ENCODE measurements around the gene GCN1. TPM values are rescaled to one million over a fixed set of nuclear protein-coding genes. Genes with fewer than 3 reads are reported as not detected.

GCN1 gene
- total RNA-seq, 1 donor from 2014 or later: 73.9 TPM

- TF ChIP-seq, protein P1, sequence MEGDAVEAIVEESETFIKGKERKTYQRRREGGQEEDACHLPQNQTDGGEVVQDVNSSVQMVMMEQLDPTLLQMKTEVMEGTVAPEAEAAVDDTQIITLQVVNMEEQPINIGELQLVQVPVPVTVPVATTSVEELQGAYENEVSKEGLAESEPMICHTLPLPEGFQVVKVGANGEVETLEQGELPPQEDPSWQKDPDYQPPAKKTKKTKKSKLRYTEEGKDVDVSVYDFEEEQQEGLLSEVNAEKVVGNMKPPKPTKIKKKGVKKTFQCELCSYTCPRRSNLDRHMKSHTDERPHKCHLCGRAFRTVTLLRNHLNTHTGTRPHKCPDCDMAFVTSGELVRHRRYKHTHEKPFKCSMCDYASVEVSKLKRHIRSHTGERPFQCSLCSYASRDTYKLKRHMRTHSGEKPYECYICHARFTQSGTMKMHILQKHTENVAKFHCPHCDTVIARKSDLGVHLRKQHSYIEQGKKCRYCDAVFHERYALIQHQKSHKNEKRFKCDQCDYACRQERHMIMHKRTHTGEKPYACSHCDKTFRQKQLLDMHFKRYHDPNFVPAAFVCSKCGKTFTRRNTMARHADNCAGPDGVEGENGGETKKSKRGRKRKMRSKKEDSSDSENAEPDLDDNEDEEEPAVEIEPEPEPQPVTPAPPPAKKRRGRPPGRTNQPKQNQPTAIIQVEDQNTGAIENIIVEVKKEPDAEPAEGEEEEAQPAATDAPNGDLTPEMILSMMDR (conservative IDR thresholded peaks at IDR 0.05; ENCODE audit: low read depth, low read length): no peak
- H3K4me3 ChIP-seq (ENCODE audit: low read depth, low read length): no peak overlapping the region
- no peak for DNase-seq (ENCODE audit: low read depth)
Measured at GRCh38 chr12:120228041-120228290, 33.5 kb upstream of the GCN1 start.

DNA sequence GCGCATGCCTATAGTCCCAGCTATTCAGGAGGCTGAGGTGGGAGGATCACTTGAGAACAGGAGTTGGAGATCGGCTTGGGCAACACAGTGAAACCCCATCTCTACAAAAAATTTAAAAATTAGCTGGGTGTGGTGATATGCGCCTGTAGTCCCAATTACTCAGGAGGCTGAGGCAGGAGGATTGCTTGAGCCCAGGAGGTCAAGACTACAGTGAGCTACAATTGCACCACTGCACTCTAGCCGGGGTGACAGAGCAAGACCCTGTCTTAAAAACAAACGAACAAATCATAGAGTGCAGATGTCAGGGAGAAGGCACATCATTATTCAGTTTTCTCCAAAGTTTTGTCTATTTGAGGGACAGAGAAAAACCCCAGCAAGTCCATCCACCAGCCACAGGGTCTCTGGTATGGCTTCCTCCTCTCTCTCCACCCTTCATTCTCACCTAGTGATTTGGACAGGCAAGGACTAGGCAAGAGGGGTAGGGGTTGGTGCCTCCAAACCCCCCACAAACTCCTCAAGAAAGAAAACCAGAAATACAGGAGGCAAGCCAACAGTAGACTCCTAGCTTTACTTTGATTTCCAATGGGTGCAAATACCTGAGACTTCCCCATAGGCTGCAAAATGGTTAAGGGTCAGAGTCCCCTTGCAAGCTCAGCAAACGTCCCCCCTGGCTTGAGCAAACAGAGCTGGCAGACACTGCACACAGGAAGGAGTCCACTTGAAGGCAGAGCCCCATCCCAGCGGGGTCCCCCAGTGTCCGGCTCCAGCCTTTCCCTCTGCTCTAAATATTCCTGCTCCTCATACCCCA is 32.9 kb upstream of the GCN1 start:
- DNase-seq (ENCODE audit: low read depth): no peak
- H3K4me3 ChIP-seq (ENCODE audit: low read depth, low read length): no peak overlapping the region
- TF ChIP-seq, protein P1 (conservative IDR thresholded peaks at IDR 0.05; ENCODE audit: low read depth, low read length): no peak

DNA sequence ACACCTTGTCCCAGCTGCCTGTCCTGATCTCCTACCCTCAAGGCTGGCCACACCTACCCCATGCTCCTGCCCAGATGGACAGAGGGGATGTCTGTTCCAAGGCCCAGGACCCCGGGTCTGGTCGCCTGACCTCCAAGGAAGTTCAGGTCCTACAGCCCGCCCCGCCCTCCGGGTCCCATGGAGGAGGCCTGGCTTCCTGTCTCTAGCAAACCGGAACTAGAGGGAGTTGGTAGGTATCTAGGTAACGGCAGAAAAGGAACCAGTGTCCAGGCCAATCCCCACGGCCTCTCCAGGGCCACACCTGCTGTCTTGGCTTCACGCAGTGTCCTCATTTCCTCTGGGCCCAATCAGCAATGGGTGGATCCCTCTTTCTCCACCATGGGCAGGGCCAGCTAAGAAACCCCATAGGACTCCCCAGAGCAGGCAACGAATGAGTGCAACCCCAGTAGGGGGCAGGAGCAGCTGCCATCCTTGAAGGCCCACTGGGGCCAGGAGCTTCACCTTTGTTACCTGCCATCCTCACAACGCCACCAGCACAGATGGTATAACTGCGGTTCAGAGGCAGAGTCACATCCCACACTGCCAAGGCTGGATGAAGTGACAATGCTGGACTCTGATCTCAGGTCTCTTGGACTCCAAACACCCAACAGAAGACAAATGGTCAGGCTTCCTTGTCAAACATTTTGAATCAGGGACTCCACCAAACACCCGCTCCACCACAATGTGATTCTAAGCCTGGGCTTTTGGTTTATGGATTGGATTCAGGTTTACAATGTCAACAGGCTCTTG is 31.5 kb upstream of the GCN1 start:
- DNase-seq (ENCODE audit: low read depth): no peak
- TF ChIP-seq, protein P1 (conservative IDR thresholded peaks at IDR 0.05; ENCODE audit: low read depth, low read length): no peak
- no peak overlapping the region for H3K4me3 ChIP-seq (ENCODE audit: low read depth, low read length)

DNA sequence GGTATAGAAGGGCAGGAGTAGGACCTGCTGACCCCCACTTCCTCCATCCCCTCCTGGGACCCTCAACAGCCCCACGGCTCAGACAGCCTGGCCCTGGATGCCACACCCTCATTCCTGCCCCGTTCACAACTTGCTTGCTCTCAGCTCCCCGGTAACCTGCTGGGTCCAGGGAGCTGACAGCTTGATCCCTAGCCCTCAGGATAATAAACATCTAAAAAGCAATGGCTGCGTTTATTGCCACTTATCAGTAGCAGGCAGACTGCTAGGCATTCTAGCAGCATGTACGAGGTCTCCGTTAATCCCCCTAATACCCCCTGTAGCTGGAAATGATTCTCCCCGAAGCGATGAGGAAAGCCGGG is 30.7 kb upstream of the GCN1 start:
- TF ChIP-seq, protein P1 (conservative IDR thresholded peaks at IDR 0.05; ENCODE audit: low read depth, low read length): no peak
- no peak for DNase-seq (ENCODE audit: low read depth)
- H3K4me3 ChIP-seq (ENCODE audit: low read depth, low read length): peak overlapping the region; percentile 42

GRCh38 chr12:120224304-120225199 is 30.0 kb upstream of the GCN1 start:
- TF ChIP-seq, protein P1 (conservative IDR thresholded peaks at IDR 0.05; ENCODE audit: low read depth, low read length): no peak
- no peak for DNase-seq (ENCODE audit: low read depth)
- H3K4me3 ChIP-seq (ENCODE audit: low read depth, low read length): peak overlapping the region; percentile 42

- H3K4me3 ChIP-seq (ENCODE audit: low read depth, low read length): peak overlapping the region; percentile 42
- DNase-seq (ENCODE audit: low read depth): no peak
- TF ChIP-seq, protein P1 (conservative IDR thresholded peaks at IDR 0.05; ENCODE audit: low read depth, low read length): no peak
Measured at GRCh38 chr12:120223458-120224303, 29.2 kb upstream of the GCN1 start.
